NCI-H2107 (cell line): Measurements from ENCODE around the gene MSN.
"Not testable (repeated sequence)": the region's sequence is repeated elsewhere in the genome, so short reads cannot be mapped to it uniquely, and the experiment has no call there.

ENCODE experiments used
- DNase-seq: peaks from one replicate; lab custom pipeline; 2025; lab: John Stamatoyannopoulos, UW

The MSN gene

GRCh38 chrX:65720381-65720964 is 53.0 kb downstream of the MSN start:
- no peak for DNase-seq

- DNase-seq = no peak
These were observed 56.3 kb downstream of the MSN start for GRCh38 chrX:65723706-65724105.

- DNase-seq = no peak
These were observed 59.3 kb downstream of the MSN start for GRCh38 chrX:65726715-65727114.

GRCh38 chrX:65731684-65732289 is 64.3 kb downstream of the MSN start:
- no peak for DNase-seq

GRCh38 chrX:65740909-65741308 is 73.5 kb downstream of the MSN start:
- no peak for DNase-seq

- no peak for DNase-seq
These were observed 74.4 kb downstream of the MSN start for GRCh38 chrX:65741823-65742222.

- DNase-seq = no peak
These were observed 77.5 kb downstream of the MSN start for GRCh38 chrX:65744965-65745364.

GRCh38 chrX:65745427-65745826 is 78.0 kb downstream of the MSN start:
- no peak for DNase-seq

- DNase-seq = no peak
These were observed 78.5 kb downstream of the MSN start for GRCh38 chrX:65745992-65746391.

GRCh38 chrX:65750674-65751469 is 83.4 kb downstream of the MSN start:
- no peak for DNase-seq

GRCh38 chrX:65751519-65751918 is 84.1 kb downstream of the MSN start:
- no peak for DNase-seq

- DNase-seq = no peak
These were observed 84.8 kb downstream of the MSN start for GRCh38 chrX:65752294-65752693.

GRCh38 chrX:65755786-65756185 is 88.3 kb downstream of the MSN start:
- DNase-seq = no peak

- DNase-seq = no peak
These were observed 90.5 kb downstream of the MSN start for GRCh38 chrX:65757943-65758342.

GRCh38 chrX:65758505-65758904 is 91.1 kb downstream of the MSN start:
- no peak for DNase-seq

- not testable (repeated sequence) for DNase-seq
These were observed 92.1 kb downstream of the MSN start for GRCh38 chrX:65759525-65759924.

GRCh38 chrX:65769564-65770292 is 102.3 kb downstream of the MSN start:
- DNase-seq = no peak

- no peak for DNase-seq
These were observed 105.4 kb downstream of the MSN start for GRCh38 chrX:65772842-65773241.

GRCh38 chrX:65781845-65782244 is 114.4 kb downstream of the MSN start:
- no peak for DNase-seq

GRCh38 chrX:65783746-65784145 is 116.3 kb downstream of the MSN start:
- no peak for DNase-seq
